ENCODE results near the gene AKAP17A. TPM values are rescaled to one million over a fixed set of nuclear protein-coding genes. Genes with fewer than 3 reads are reported as not detected.

Gene AKAP17A
- polyA plus RNA-seq, 3 donors = 8.9 to 118 (median 13.6) TPM

DNA sequence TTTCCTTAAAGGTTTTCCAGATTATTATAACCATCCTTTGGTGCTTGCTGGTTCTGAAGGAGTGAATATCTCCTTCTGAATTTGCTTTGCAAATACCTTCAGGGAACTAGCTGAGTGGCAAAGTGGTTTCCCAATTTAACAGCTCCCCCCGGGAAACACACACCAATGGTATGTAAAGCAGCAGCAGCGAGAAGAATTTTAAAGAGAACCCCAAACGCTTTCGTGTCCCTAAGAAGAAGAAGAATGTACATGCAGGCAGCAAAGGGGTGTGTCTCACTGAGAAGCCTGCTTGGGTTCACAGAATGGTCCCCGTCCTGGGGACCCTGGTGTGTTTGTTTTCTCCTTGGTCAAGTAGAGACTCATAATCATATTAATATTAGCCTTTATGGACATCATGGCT lies 4.2 kb upstream of the AKAP17A start:
- peaks cover 3% of the 10 kb centered on the region for H4K20me1 ChIP-seq (ENCODE audit: insufficient read depth, low read length)
- H2AFZ ChIP-seq (ENCODE audit: insufficient read depth, low read depth, low read length, poor library complexity, severe bottlenecking) = no peak overlapping the region
- H3K4me1 ChIP-seq (ENCODE audit: control insufficient read depth in 1 of 2, insufficient read depth in 2 of 2, low read length in 2 of 2) = peaks cover 10 to 11% of the 10 kb centered on the region in 2 donors
- no peak overlapping the region for H3K27ac ChIP-seq (ENCODE audit: low read depth in 1 of 2, low read length in 2 of 2)
- no peak overlapping the region for H3K9ac ChIP-seq (ENCODE audit: insufficient read depth, low read length, poor library complexity, severe bottlenecking)
- H3K9me3 ChIP-seq (replicated peaks in 1 of 2; ENCODE audit: control insufficient read depth in 1 of 2, insufficient read depth in 1 of 2, low read length in 2 of 2) = no peaks in the 10 kb centered on the region
- 0% methylated on average over 2 of the region's 5 CpGs for WGBS (ENCODE audit: insufficient coverage)
- H3K4me3 Mint-ChIP-seq = no peak overlapping the region
- no peak overlapping the region for H3K4me3 ChIP-seq (replicated peaks in 1 of 3; ENCODE audit: low read depth in 2 of 3, low read length in 3 of 3)
- no peaks in the 10 kb centered on the region for H3K36me3 ChIP-seq (replicated peaks in 1 of 2; ENCODE audit: control insufficient read depth in 1 of 2, insufficient read depth in 2 of 2, low read length in 2 of 2)
- H3K27ac Mint-ChIP-seq = no peak overlapping the region
- no peak for DNase-seq
- no peaks in the 10 kb centered on the region for H3K36me3 Mint-ChIP-seq
- intact Hi-C loops (cut with micrococcal nuclease) = no loop called here
- H3K27me3 Mint-ChIP-seq (ENCODE audit: low read depth in 3 of 3) = peaks cover 0 to 2% (median 0%) of the 10 kb centered on the region in 3 donors
- no peak overlapping the region for H3K4me2 ChIP-seq (replicated peaks; ENCODE audit: extremely low read depth, low read length, poor library complexity, severe bottlenecking)
- TF ChIP-seq, protein P1, sequence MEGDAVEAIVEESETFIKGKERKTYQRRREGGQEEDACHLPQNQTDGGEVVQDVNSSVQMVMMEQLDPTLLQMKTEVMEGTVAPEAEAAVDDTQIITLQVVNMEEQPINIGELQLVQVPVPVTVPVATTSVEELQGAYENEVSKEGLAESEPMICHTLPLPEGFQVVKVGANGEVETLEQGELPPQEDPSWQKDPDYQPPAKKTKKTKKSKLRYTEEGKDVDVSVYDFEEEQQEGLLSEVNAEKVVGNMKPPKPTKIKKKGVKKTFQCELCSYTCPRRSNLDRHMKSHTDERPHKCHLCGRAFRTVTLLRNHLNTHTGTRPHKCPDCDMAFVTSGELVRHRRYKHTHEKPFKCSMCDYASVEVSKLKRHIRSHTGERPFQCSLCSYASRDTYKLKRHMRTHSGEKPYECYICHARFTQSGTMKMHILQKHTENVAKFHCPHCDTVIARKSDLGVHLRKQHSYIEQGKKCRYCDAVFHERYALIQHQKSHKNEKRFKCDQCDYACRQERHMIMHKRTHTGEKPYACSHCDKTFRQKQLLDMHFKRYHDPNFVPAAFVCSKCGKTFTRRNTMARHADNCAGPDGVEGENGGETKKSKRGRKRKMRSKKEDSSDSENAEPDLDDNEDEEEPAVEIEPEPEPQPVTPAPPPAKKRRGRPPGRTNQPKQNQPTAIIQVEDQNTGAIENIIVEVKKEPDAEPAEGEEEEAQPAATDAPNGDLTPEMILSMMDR (IDR thresholded peaks at IDR 0.05) = no peak
- H3K9me3 Mint-ChIP-seq = peaks cover 0 to 4% (median 0%) of the 10 kb centered on the region in 7 donors
- peaks cover 8% of the 10 kb centered on the region for H3K79me2 ChIP-seq (ENCODE audit: insufficient read depth, low read length)
- H3K4me1 Mint-ChIP-seq = peaks cover 15% of the 10 kb centered on the region
- H3K27me3 ChIP-seq (ENCODE audit: control insufficient read depth in 2 of 2, insufficient read depth in 2 of 2, low read length in 2 of 2) = no peaks in the 10 kb centered on the region

DNA sequence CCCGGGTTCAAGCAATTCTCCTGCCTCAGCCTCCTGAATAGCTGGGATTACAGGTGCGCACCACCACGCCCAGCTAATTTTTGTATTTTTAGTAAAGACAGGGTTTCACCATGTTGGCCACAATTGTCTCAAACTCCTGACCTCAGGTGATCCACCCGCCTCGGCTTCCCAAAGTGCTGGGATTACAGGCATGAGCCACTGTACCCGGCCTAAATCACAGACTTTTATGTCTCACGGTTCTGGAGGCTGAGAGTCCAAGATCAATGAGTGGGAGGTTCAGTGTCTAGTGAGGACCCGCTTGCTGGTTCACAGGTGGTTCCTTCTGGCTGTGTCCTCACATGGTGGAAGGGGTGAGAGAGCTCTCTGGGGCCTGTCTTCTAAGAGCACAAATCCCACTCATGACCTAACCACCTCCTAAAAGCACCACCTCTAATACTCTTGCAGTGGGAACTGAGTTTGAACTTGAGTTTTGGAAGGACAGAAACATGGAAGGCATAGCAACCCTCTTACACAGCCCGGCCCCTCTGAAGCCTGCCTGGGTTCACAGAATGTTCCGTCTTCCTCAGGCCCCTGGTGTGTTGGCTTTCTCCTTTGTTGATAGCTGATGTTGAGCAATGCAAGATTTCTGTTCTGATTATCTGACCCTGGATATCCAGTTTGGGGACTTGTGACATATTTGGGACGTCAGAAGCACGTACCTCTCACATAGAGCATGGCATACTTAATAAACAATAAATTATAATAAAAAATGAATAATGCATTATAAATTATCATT lies 1.9 kb upstream of the AKAP17A start:
- peaks cover 11 to 14% of the 10 kb centered on the region in 2 donors for H3K36me3 ChIP-seq (replicated peaks in 1 of 2; ENCODE audit: control insufficient read depth in 1 of 2, insufficient read depth in 2 of 2, low read length in 2 of 2)
- Mint-ChIP-seq H3K27ac (peak overlapping the region in 3 of 7 donors; percentile 51 to 76 (median 56)), H3K4me3 (no peak overlapping the region), H3K9me3 (peaks cover 0 to 4% (median 0%) of the 10 kb centered on the region in 7 donors), H3K4me1 (peaks cover 20% of the 10 kb centered on the region), H3K36me3 (peaks cover 11 to 13% of the 10 kb centered on the region in 2 donors), H3K27me3 (ENCODE audit: low read depth in 3 of 3) (no peaks in the 10 kb centered on the region)
- no peak overlapping the region for H3K9ac ChIP-seq (ENCODE audit: insufficient read depth, low read length, poor library complexity, severe bottlenecking)
- peaks cover 32% of the 10 kb centered on the region for H3K79me2 ChIP-seq (ENCODE audit: insufficient read depth, low read length)
- 100% methylated on average over 2 of the region's 12 CpGs for WGBS (ENCODE audit: insufficient coverage)
- no peaks in the 10 kb centered on the region for H3K9me3 ChIP-seq (replicated peaks in 1 of 2; ENCODE audit: control insufficient read depth in 1 of 2, insufficient read depth in 1 of 2, low read length in 2 of 2)
- no peaks in the 10 kb centered on the region for H3K27me3 ChIP-seq (ENCODE audit: control insufficient read depth in 2 of 2, insufficient read depth in 2 of 2, low read length in 2 of 2)
- DNase-seq = no peak
- H2AFZ ChIP-seq (ENCODE audit: insufficient read depth, low read depth, low read length, poor library complexity, severe bottlenecking) = no peak overlapping the region
- H3K4me3 ChIP-seq (replicated peaks in 1 of 3; ENCODE audit: low read depth in 2 of 3, low read length in 3 of 3) = no peak overlapping the region
- TF ChIP-seq, protein P1 (IDR thresholded peaks at IDR 0.05) = no peak
- H3K27ac ChIP-seq (ENCODE audit: low read depth in 1 of 2, low read length in 2 of 2) = no peak overlapping the region
- no peak overlapping the region for H3K4me2 ChIP-seq (replicated peaks; ENCODE audit: extremely low read depth, low read length, poor library complexity, severe bottlenecking)
- peaks cover 27% of the 10 kb centered on the region for H4K20me1 ChIP-seq (ENCODE audit: insufficient read depth, low read length)
- peaks cover 21 to 27% of the 10 kb centered on the region in 2 donors for H3K4me1 ChIP-seq (ENCODE audit: control insufficient read depth in 1 of 2, insufficient read depth in 2 of 2, low read length in 2 of 2)
- intact Hi-C loops (cut with micrococcal nuclease) = loop anchor here (2.0 to 10.0 kb wide), 3 partner anchors 68 to 195 kb away; partner anchors contain the start of gene SLC25A6 (in 1 of the 2)

All from CD14-positive monocyte (primary cell).